PFSK-1 (cell line): ENCODE results near the gene LCP2.

Source experiments
- POLR2AphosphoS5 ChIP-seq: IDR thresholded peaks from 2 replicates; pipeline ENCODE4 v1.6.1; 2012; ENCODE audit warnings: low read depth, mild to moderate bottlenecking, control low read depth, low read length, moderate library complexity
- REST ChIP-seq, 2 experiments: IDR thresholded peaks; 2 replicates each; pipeline versions ENCODE4 v1.6.1 to v1.8.0; 2011 to 2012; ENCODE audit warnings: low read depth in 2 of 2, low read length in 2 of 2, control low read depth in 1 of 2, inconsistent platforms in 1 of 2, mild to moderate bottlenecking in 1 of 2, moderate library complexity in 1 of 2; ENCODE audit not compliant: insufficient read depth in 1 of 2
- SIN3A ChIP-seq: IDR thresholded peaks from 2 replicates; pipeline ENCODE4 v1.6.1; 2012; ENCODE audit warnings: mild to moderate bottlenecking, low read length, moderate library complexity, borderline replicate concordance; ENCODE audit not compliant: insufficient read depth

- TF ChIP-seq REST (IDR thresholded peaks at IDR 0.05; ENCODE audit: insufficient read depth in 1 of 2, low read depth in 2 of 2, low read length in 2 of 2) (no peak), POLR2AphosphoS5 (no peak), SIN3A (no peak)
Observed at GRCh38 chr5:170337045-170337733, 39.6 kb upstream of the LCP2 start.
